Endothelial cell of umbilical vein (primary cell): ENCODE data around the gene FXYD4. TPM values are rescaled to one million over a fixed set of nuclear protein-coding genes. Genes with fewer than 3 reads are reported as not detected.

ENCODE experiments used
- BruUV-seq: library from RNA; stranded (reverse); fragments of 400-500 nt; replicated peaks from 2 replicates; lab custom pipeline; 2021; lab: Mats Ljungman, UMichigan
- CTCF ChIA-PET: fragments of 300-600, 350-600 bp; sonication (Branson Sonifier 250); formaldehyde crosslinking; loops from one replicate; lab custom pipeline; 2021; ENCODE audit warnings: antibody characterized with exemption, inconsistent platforms; lab: Charles Lee
- POLR2A ChIA-PET: fragments of 300-600, 350-600 bp; sonication (Branson Sonifier 250); formaldehyde crosslinking; loops from one replicate; lab custom pipeline; 2021; ENCODE audit warnings: antibody characterized with exemption, inconsistent platforms; lab: Charles Lee
- DNase-seq: peaks from one replicate; pipeline ENCODE4 v3.0.0-alpha.2; 2011; ENCODE audit warnings: low read depth, low spot score
- FAIRE-seq: peaks from 2 replicates; lab custom pipeline; 2011; peaks lifted over from hg19 to GRCh38; lab: Jason Lieb, UNC
- H2AFZ ChIP-seq: 2 replicates; pipeline ENCODE4 v1.6.0; 2012; ENCODE audit warnings: low read depth, low read length, control low read depth, inconsistent platforms
- H3K27ac ChIP-seq: 2 replicates; pipeline ENCODE4 v1.5.1; 2011; ENCODE audit warnings: low read depth, mild to moderate bottlenecking, control low read depth, low read length, moderate library complexity; ENCODE audit not compliant: insufficient read depth
- H3K27me3 ChIP-seq, 2 experiments: 2 replicates each; pipeline versions ENCODE4 v1.6.0 to v1.6.1; 2011; ENCODE audit warnings: low read length in 2 of 2, mixed read lengths in 1 of 2; ENCODE audit not compliant: control insufficient read depth in 2 of 2, insufficient read depth in 2 of 2
- H3K36me3 ChIP-seq, 2 experiments: 2 replicates in 1 of 2; 3 replicates in 1 of 2; pipeline ENCODE4 v1.5.1; 2011; ENCODE audit warnings: low read length in 2 of 2, mild to moderate bottlenecking in 1 of 2, moderate library complexity in 1 of 2; ENCODE audit not compliant: control insufficient read depth in 2 of 2, insufficient read depth in 2 of 2; ENCODE audit errors: extremely low read depth in 1 of 2
- H3K4me1 ChIP-seq: 3 replicates; pipeline ENCODE4 v1.5.1; 2011; ENCODE audit warnings: mild to moderate bottlenecking, low read length; ENCODE audit not compliant: control insufficient read depth, insufficient read depth; ENCODE audit errors: extremely low read depth
- H3K4me2 ChIP-seq: 2 replicates; pipeline ENCODE4 v1.6.1; 2011; ENCODE audit warnings: low read length, control low read depth, mixed read lengths; ENCODE audit not compliant: insufficient read depth
- H3K4me3 ChIP-seq, 3 experiments: fragments of 200-600 bp in 1 of 3; sonication (generic), shearing (Covaris generic) in 1 of 3; replicated peaks in 1 of 3; 2 replicates each; pipeline ENCODE4 v1.5.1; 2011 to 2016; ENCODE audit warnings: control low read depth in 3 of 3, low read length in 3 of 3, mild to moderate bottlenecking in 2 of 3, inconsistent platforms in 1 of 3, low read depth in 1 of 3, moderate library complexity in 1 of 3; ENCODE audit not compliant: insufficient read depth in 1 of 3
- H3K79me2 ChIP-seq: 2 replicates; pipeline ENCODE4 v1.6.0; 2012; ENCODE audit warnings: low read length, inconsistent platforms; ENCODE audit not compliant: control insufficient read depth, insufficient read depth
- H3K9ac ChIP-seq: replicated peaks from 2 replicates; pipeline ENCODE3; 2011; ENCODE audit warnings: low read length, control low read depth; ENCODE audit not compliant: insufficient read depth; ENCODE audit errors: extremely low read depth
- H3K9me1 ChIP-seq: replicated peaks from 3 replicates; pipeline ENCODE4 v1.6.0; 2011; ENCODE audit warnings: mild to moderate bottlenecking, low read length; ENCODE audit not compliant: control insufficient read depth, insufficient read depth; ENCODE audit errors: extremely low read depth
- H3K9me3 ChIP-seq: replicated peaks from 2 replicates; pipeline ENCODE4 v1.5.1; 2012; ENCODE audit warnings: low read length, inconsistent platforms; ENCODE audit not compliant: control insufficient read depth, insufficient read depth
- H4K20me1 ChIP-seq: replicated peaks from 2 replicates; pipeline ENCODE3; 2011; ENCODE audit warnings: mild to moderate bottlenecking, low read length; ENCODE audit not compliant: control insufficient read depth, insufficient read depth; ENCODE audit errors: extremely low read depth
- EZH2 ChIP-seq: IDR thresholded peaks from 2 replicates; pipeline ENCODE4 v1.6.1; 2012; ENCODE audit warnings: borderline replicate concordance, low read depth, mild to moderate bottlenecking, moderate library complexity, low read length, inconsistent platforms; ENCODE audit not compliant: severe bottlenecking
- FOS ChIP-seq: IDR thresholded peaks from 2 replicates; pipeline ENCODE4 v1.6.1; 2011; ENCODE audit warnings: mild to moderate bottlenecking, low read length, moderate library complexity, borderline replicate concordance; ENCODE audit not compliant: insufficient read depth
- GATA2 ChIP-seq: IDR thresholded peaks from 2 replicates; pipeline ENCODE4 v1.7.0; 2011; ENCODE audit warnings: low read depth, mild to moderate bottlenecking, moderate library complexity, mixed read lengths, low read length; ENCODE audit not compliant: insufficient read length, insufficient read depth
- JUN ChIP-seq: IDR thresholded peaks from 2 replicates; pipeline ENCODE4 v1.6.1; 2011; ENCODE audit warnings: borderline replicate concordance, low read depth; ENCODE audit not compliant: insufficient read length, insufficient read depth
- MAX ChIP-seq: IDR thresholded peaks from 2 replicates; pipeline ENCODE4 v1.6.1; 2011; ENCODE audit not compliant: insufficient read depth, insufficient read length
- MYC ChIP-seq: IDR thresholded peaks from one replicate; pipeline ENCODE4 v1.6.1; 2011; ENCODE audit warnings: mild to moderate bottlenecking, low read depth, low read length
- POLR2A ChIP-seq: IDR thresholded peaks from 2 replicates; pipeline ENCODE4 v1.6.1; 2012; ENCODE audit warnings: low read depth, mild to moderate bottlenecking, control low read depth, low read length
- POLR2AphosphoS5 ChIP-seq: IDR thresholded peaks from 2 replicates; pipeline ENCODE4 v1.6.1; 2012; ENCODE audit warnings: low read depth, mild to moderate bottlenecking, control low read depth, low read length, moderate library complexity; ENCODE audit not compliant: insufficient read depth
- dilution Hi-C: fragments of 300-500 bp; cut with MboI; formaldehyde crosslinking; loops from one replicate; pipeline ENCODE4 v1.15.0; 2019; ENCODE audit warnings: low sequenced_read_pairs; ENCODE audit not compliant: extremely low pct_ligation_motif_present
- intact Hi-C: fragments of 100-400 bp; cut with micrococcal nuclease; formaldehyde crosslinking; loops from one replicate; pipeline ENCODE4 v1.10.0; 2022
- polyA plus RNA-seq, 4 experiments: library from polyadenylated mRNA; depleted of rRNA in 3 of 4; stranded (reverse) in 3 of 4; unstranded in 1 of 4; fragments of >200 nt; gene quantifications; 2 replicates each; pipeline versions ENCODE4 v1.2.1 to v1.2.3, GENCODE V29; 2011 to 2012; ENCODE audit warnings: missing spikeins in 1 of 4
- total RNA-seq: library from RNA; stranded (reverse); gene quantifications from 2 replicates; pipeline ENCODE4 v1.2.3, GENCODE V29; 2021
- TF ChIP-seq, protein P1 (sequence below), 2 donors: IDR thresholded peaks; 1 replicate in 1 of 2; 2 replicates in 1 of 2; pipeline ENCODE4 v1.5.1; 2011; ENCODE audit warnings: low read length in 2 of 2, mild to moderate bottlenecking in 2 of 2, moderate library complexity in 2 of 2, control low read depth in 1 of 2, inconsistent platforms in 1 of 2, low read depth in 1 of 2; ENCODE audit not compliant: insufficient read depth in 1 of 2; ENCODE audit errors: extremely low read depth in 1 of 2

Gene FXYD4
- total and polyA plus RNA-seq, 2 donors (not counting 3 experiments of a cell fraction or from before 2014, with no cell fraction given): not detected

- no peak overlapping the region for H3K9ac ChIP-seq
- H3K79me2 ChIP-seq: peaks cover 99% of the 10 kb centered on the region
- no peak for TF ChIP-seq MYC
- no peak for TF ChIP-seq FOS
- no peak for TF ChIP-seq POLR2A
- TF ChIP-seq, protein P1, sequence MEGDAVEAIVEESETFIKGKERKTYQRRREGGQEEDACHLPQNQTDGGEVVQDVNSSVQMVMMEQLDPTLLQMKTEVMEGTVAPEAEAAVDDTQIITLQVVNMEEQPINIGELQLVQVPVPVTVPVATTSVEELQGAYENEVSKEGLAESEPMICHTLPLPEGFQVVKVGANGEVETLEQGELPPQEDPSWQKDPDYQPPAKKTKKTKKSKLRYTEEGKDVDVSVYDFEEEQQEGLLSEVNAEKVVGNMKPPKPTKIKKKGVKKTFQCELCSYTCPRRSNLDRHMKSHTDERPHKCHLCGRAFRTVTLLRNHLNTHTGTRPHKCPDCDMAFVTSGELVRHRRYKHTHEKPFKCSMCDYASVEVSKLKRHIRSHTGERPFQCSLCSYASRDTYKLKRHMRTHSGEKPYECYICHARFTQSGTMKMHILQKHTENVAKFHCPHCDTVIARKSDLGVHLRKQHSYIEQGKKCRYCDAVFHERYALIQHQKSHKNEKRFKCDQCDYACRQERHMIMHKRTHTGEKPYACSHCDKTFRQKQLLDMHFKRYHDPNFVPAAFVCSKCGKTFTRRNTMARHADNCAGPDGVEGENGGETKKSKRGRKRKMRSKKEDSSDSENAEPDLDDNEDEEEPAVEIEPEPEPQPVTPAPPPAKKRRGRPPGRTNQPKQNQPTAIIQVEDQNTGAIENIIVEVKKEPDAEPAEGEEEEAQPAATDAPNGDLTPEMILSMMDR (IDR thresholded peaks at IDR 0.05; ENCODE audit: extremely low read depth in 1 of 2, insufficient read depth in 1 of 2, low read depth in 1 of 2, low read length in 2 of 2): no peak
- no peak for TF ChIP-seq POLR2AphosphoS5
- TF ChIP-seq GATA2: no peak
- no peak for TF ChIP-seq MAX
- TF ChIP-seq EZH2: no peak
- no peak for TF ChIP-seq JUN
- CTCF ChIA-PET: no interaction called here
- H3K36me3 ChIP-seq: peaks cover 0 to 2% of the 10 kb centered on the region in 2 experiments
- DNase-seq: no peak
- intact Hi-C loops: no loop called here
- no peak overlapping the region for H3K27ac ChIP-seq
- H3K4me2 ChIP-seq: peak overlapping the region; percentile 38
- H3K9me3 ChIP-seq: no peaks in the 10 kb centered on the region
- POLR2A ChIA-PET: interaction anchor here (0.5 kb wide), 1 partner anchor 15 kb away, joined by 9 read pairs; no protein-coding TSS in a partner anchor
- H3K9me1 ChIP-seq: no peaks in the 10 kb centered on the region
- BruUV-seq: no TSS peak
- dilution Hi-C loops: no loop called here
- no peak for FAIRE-seq
- H2AFZ ChIP-seq: no peak overlapping the region
- no peaks in the 10 kb centered on the region for H3K27me3 ChIP-seq
- H4K20me1 ChIP-seq: peaks cover 5% of the 10 kb centered on the region
- no peak overlapping the region for H3K4me3 ChIP-seq
- H3K4me1 ChIP-seq: peaks cover 46% of the 10 kb centered on the region
Observed at GRCh38 chr10:43402880-43403452, 31.5 kb downstream of the FXYD4 start.
